Endothelial cell of umbilical vein (primary cell): Measurements from ENCODE around the gene NKX2-8. TPM values are rescaled to one million over a fixed set of nuclear protein-coding genes. Genes with fewer than 3 reads are reported as not detected.

Source experiments
- BruUV-seq: library from RNA; stranded (reverse); fragments of 400-500 nt; replicated peaks from 2 replicates; lab custom pipeline; 2021; lab: Mats Ljungman, UMichigan
- CTCF ChIA-PET: fragments of 300-600, 350-600 bp; sonication (Branson Sonifier 250); formaldehyde crosslinking; loops from one replicate; lab custom pipeline; 2021; ENCODE audit warnings: antibody characterized with exemption, inconsistent platforms; lab: Charles Lee
- POLR2A ChIA-PET: fragments of 300-600, 350-600 bp; sonication (Branson Sonifier 250); formaldehyde crosslinking; loops from one replicate; lab custom pipeline; 2021; ENCODE audit warnings: antibody characterized with exemption, inconsistent platforms; lab: Charles Lee
- DNase-seq: peaks from one replicate; pipeline ENCODE4 v3.0.0-alpha.2; 2011; ENCODE audit warnings: low read depth, low spot score
- FAIRE-seq: peaks from 2 replicates; lab custom pipeline; 2011; peaks lifted over from hg19 to GRCh38; lab: Jason Lieb, UNC
- H2AFZ ChIP-seq: 2 replicates; pipeline ENCODE4 v1.6.0; 2012; ENCODE audit warnings: low read depth, low read length, control low read depth, inconsistent platforms
- H3K27ac ChIP-seq: 2 replicates; pipeline ENCODE4 v1.5.1; 2011; ENCODE audit warnings: low read depth, mild to moderate bottlenecking, control low read depth, low read length, moderate library complexity; ENCODE audit not compliant: insufficient read depth
- H3K27me3 ChIP-seq, 2 experiments: 2 replicates each; pipeline versions ENCODE4 v1.6.0 to v1.6.1; 2011; ENCODE audit warnings: low read length in 2 of 2, mixed read lengths in 1 of 2; ENCODE audit not compliant: control insufficient read depth in 2 of 2, insufficient read depth in 2 of 2
- H3K36me3 ChIP-seq, 2 experiments: 2 replicates in 1 of 2; 3 replicates in 1 of 2; pipeline ENCODE4 v1.5.1; 2011; ENCODE audit warnings: low read length in 2 of 2, mild to moderate bottlenecking in 1 of 2, moderate library complexity in 1 of 2; ENCODE audit not compliant: control insufficient read depth in 2 of 2, insufficient read depth in 2 of 2; ENCODE audit errors: extremely low read depth in 1 of 2
- H3K4me1 ChIP-seq: 3 replicates; pipeline ENCODE4 v1.5.1; 2011; ENCODE audit warnings: mild to moderate bottlenecking, low read length; ENCODE audit not compliant: control insufficient read depth, insufficient read depth; ENCODE audit errors: extremely low read depth
- H3K4me2 ChIP-seq: 2 replicates; pipeline ENCODE4 v1.6.1; 2011; ENCODE audit warnings: low read length, control low read depth, mixed read lengths; ENCODE audit not compliant: insufficient read depth
- H3K4me3 ChIP-seq, 3 experiments: fragments of 200-600 bp in 1 of 3; sonication (generic), shearing (Covaris generic) in 1 of 3; replicated peaks in 1 of 3; 2 replicates each; pipeline ENCODE4 v1.5.1; 2011 to 2016; ENCODE audit warnings: control low read depth in 3 of 3, low read length in 3 of 3, mild to moderate bottlenecking in 2 of 3, inconsistent platforms in 1 of 3, low read depth in 1 of 3, moderate library complexity in 1 of 3; ENCODE audit not compliant: insufficient read depth in 1 of 3
- H3K79me2 ChIP-seq: 2 replicates; pipeline ENCODE4 v1.6.0; 2012; ENCODE audit warnings: low read length, inconsistent platforms; ENCODE audit not compliant: control insufficient read depth, insufficient read depth
- H3K9ac ChIP-seq: replicated peaks from 2 replicates; pipeline ENCODE3; 2011; ENCODE audit warnings: low read length, control low read depth; ENCODE audit not compliant: insufficient read depth; ENCODE audit errors: extremely low read depth
- H3K9me1 ChIP-seq: replicated peaks from 3 replicates; pipeline ENCODE4 v1.6.0; 2011; ENCODE audit warnings: mild to moderate bottlenecking, low read length; ENCODE audit not compliant: control insufficient read depth, insufficient read depth; ENCODE audit errors: extremely low read depth
- H3K9me3 ChIP-seq: replicated peaks from 2 replicates; pipeline ENCODE4 v1.5.1; 2012; ENCODE audit warnings: low read length, inconsistent platforms; ENCODE audit not compliant: control insufficient read depth, insufficient read depth
- H4K20me1 ChIP-seq: replicated peaks from 2 replicates; pipeline ENCODE3; 2011; ENCODE audit warnings: mild to moderate bottlenecking, low read length; ENCODE audit not compliant: control insufficient read depth, insufficient read depth; ENCODE audit errors: extremely low read depth
- EZH2 ChIP-seq: IDR thresholded peaks from 2 replicates; pipeline ENCODE4 v1.6.1; 2012; ENCODE audit warnings: borderline replicate concordance, low read depth, mild to moderate bottlenecking, moderate library complexity, low read length, inconsistent platforms; ENCODE audit not compliant: severe bottlenecking
- FOS ChIP-seq: IDR thresholded peaks from 2 replicates; pipeline ENCODE4 v1.6.1; 2011; ENCODE audit warnings: mild to moderate bottlenecking, low read length, moderate library complexity, borderline replicate concordance; ENCODE audit not compliant: insufficient read depth
- GATA2 ChIP-seq: IDR thresholded peaks from 2 replicates; pipeline ENCODE4 v1.7.0; 2011; ENCODE audit warnings: low read depth, mild to moderate bottlenecking, moderate library complexity, mixed read lengths, low read length; ENCODE audit not compliant: insufficient read length, insufficient read depth
- JUN ChIP-seq: IDR thresholded peaks from 2 replicates; pipeline ENCODE4 v1.6.1; 2011; ENCODE audit warnings: borderline replicate concordance, low read depth; ENCODE audit not compliant: insufficient read length, insufficient read depth
- MYC ChIP-seq: IDR thresholded peaks from one replicate; pipeline ENCODE4 v1.6.1; 2011; ENCODE audit warnings: mild to moderate bottlenecking, low read depth, low read length
- POLR2A ChIP-seq: IDR thresholded peaks from 2 replicates; pipeline ENCODE4 v1.6.1; 2012; ENCODE audit warnings: low read depth, mild to moderate bottlenecking, control low read depth, low read length
- POLR2AphosphoS5 ChIP-seq: IDR thresholded peaks from 2 replicates; pipeline ENCODE4 v1.6.1; 2012; ENCODE audit warnings: low read depth, mild to moderate bottlenecking, control low read depth, low read length, moderate library complexity; ENCODE audit not compliant: insufficient read depth
- dilution Hi-C: fragments of 300-500 bp; cut with MboI; formaldehyde crosslinking; loops from one replicate; pipeline ENCODE4 v1.15.0; 2019; ENCODE audit warnings: low sequenced_read_pairs; ENCODE audit not compliant: extremely low pct_ligation_motif_present
- intact Hi-C: fragments of 100-400 bp; cut with micrococcal nuclease; formaldehyde crosslinking; loops from one replicate; pipeline ENCODE4 v1.10.0; 2022
- polyA plus RNA-seq, 4 experiments: library from polyadenylated mRNA; depleted of rRNA in 3 of 4; stranded (reverse) in 3 of 4; unstranded in 1 of 4; fragments of >200 nt; gene quantifications; 2 replicates each; pipeline versions ENCODE4 v1.2.1 to v1.2.3, GENCODE V29; 2011 to 2012; ENCODE audit warnings: missing spikeins in 1 of 4
- total RNA-seq: library from RNA; stranded (reverse); gene quantifications from 2 replicates; pipeline ENCODE4 v1.2.3, GENCODE V29; 2021
- TF ChIP-seq, protein P1 (sequence below): IDR thresholded peaks from 2 replicates; pipeline ENCODE4 v1.6.1; 2011; ENCODE audit not compliant: insufficient read depth, insufficient read length
- TF ChIP-seq, protein P2 (sequence below), 2 donors: IDR thresholded peaks; 1 replicate in 1 of 2; 2 replicates in 1 of 2; pipeline ENCODE4 v1.5.1; 2011; ENCODE audit warnings: low read length in 2 of 2, mild to moderate bottlenecking in 2 of 2, moderate library complexity in 2 of 2, control low read depth in 1 of 2, inconsistent platforms in 1 of 2, low read depth in 1 of 2; ENCODE audit not compliant: insufficient read depth in 1 of 2; ENCODE audit errors: extremely low read depth in 1 of 2

NKX2-8 gene
- total and polyA plus RNA-seq, 2 donors (not counting 3 experiments of a cell fraction or from before 2014, with no cell fraction given): not detected

DNA sequence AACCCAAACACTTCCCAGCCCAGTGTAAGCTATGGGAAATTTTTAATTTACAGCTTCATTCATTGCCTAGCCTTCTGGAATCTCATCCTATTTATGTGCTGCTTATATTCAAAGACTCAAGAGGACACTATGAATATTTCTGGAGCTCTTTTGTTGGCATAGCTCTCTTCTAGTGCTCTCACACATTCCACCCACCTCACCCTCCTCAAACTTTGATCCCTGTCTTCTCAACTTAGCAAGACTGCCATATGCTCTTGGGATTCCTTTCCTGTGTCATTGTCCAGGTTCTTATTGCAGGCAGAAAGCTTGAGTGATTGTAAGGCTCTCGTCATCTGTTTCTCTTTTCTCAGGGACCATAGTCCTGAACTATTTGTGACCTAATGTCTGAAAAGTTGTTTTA lies 44.4 kb downstream of the NKX2-8 start:
- Histone ChIP-seq H3K9me3 (no peaks in the 10 kb centered on the region), H3K4me1 (no peaks in the 10 kb centered on the region), H3K36me3 (no peaks in the 10 kb centered on the region), H2AFZ (no peak overlapping the region), H3K27ac (no peak overlapping the region), H3K27me3 (peaks cover 6 to 11% of the 10 kb centered on the region in 2 experiments), H3K9me1 (no peaks in the 10 kb centered on the region), H3K79me2 (no peaks in the 10 kb centered on the region), H3K4me2 (no peak overlapping the region), H3K9ac (no peak overlapping the region), H4K20me1 (no peaks in the 10 kb centered on the region), H3K4me3 (no peak overlapping the region)
- BruUV-seq: no TSS peak
- DNase-seq (no peak), FAIRE-seq (no peak)
- ChIA-PET POLR2A (interaction anchor here (0.5 kb wide), 1 partner anchor 610 kb away, joined by 4 read pairs; no protein-coding TSS in a partner anchor), CTCF (interaction anchor here (0.8 to 3.5 kb wide), 6 partner anchors 9 to 68 kb away, joined by 3 to 30 read pairs (median 6); no protein-coding TSS in a partner anchor)
- TF ChIP-seq JUN: no peak
- TF ChIP-seq POLR2A: no peak
- no peak for TF ChIP-seq EZH2
- no peak for TF ChIP-seq GATA2
- TF ChIP-seq, protein P1, sequence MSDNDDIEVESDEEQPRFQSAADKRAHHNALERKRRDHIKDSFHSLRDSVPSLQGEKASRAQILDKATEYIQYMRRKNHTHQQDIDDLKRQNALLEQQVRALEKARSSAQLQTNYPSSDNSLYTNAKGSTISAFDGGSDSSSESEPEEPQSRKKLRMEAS: no peak
- TF ChIP-seq FOS: no peak
- no peak for TF ChIP-seq MYC
- no peak for TF ChIP-seq POLR2AphosphoS5
- TF ChIP-seq, protein P2, sequence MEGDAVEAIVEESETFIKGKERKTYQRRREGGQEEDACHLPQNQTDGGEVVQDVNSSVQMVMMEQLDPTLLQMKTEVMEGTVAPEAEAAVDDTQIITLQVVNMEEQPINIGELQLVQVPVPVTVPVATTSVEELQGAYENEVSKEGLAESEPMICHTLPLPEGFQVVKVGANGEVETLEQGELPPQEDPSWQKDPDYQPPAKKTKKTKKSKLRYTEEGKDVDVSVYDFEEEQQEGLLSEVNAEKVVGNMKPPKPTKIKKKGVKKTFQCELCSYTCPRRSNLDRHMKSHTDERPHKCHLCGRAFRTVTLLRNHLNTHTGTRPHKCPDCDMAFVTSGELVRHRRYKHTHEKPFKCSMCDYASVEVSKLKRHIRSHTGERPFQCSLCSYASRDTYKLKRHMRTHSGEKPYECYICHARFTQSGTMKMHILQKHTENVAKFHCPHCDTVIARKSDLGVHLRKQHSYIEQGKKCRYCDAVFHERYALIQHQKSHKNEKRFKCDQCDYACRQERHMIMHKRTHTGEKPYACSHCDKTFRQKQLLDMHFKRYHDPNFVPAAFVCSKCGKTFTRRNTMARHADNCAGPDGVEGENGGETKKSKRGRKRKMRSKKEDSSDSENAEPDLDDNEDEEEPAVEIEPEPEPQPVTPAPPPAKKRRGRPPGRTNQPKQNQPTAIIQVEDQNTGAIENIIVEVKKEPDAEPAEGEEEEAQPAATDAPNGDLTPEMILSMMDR (IDR thresholded peaks at IDR 0.05; ENCODE audit: extremely low read depth in 1 of 2, insufficient read depth in 1 of 2, low read depth in 1 of 2, low read length in 2 of 2): no peak
- intact Hi-C loops: no loop called here
- dilution Hi-C loops: no loop called here

Other genes with a start within 250 kb of the NKX2-8 start
- not detected in 2 replicates for gene NKX2-1, start 62.4 kb downstream of the NKX2-8 start, total RNA-seq
- gene NKX2-1, start 62.4 kb downstream of the NKX2-8 start, polyA plus RNA-seq: not detected in 2 replicates
- gene PAX9, start 79.2 kb upstream of the NKX2-8 start, total RNA-seq: 0.44 and 4.8 TPM in 2 replicates
- gene PAX9, start 79.2 kb upstream of the NKX2-8 start, polyA plus RNA-seq: 0.37 and 0.48 TPM in 2 replicates